Measurements from ENCODE around the gene PLEKHA8. TPM values are rescaled to one million over a fixed set of nuclear protein-coding genes. Genes with fewer than 3 reads are reported as not detected.
A peak's percentile ranks its signal among the peaks of the same experiment; 100 is the strongest.

Gene PLEKHA8
- total and polyA plus RNA-seq, 10 of the 15 experiments (the other 5 are each of a cell fraction or from before 2014, with no cell fraction given) = 1.1 to 13.2 (median 5.7) TPM

DNA sequence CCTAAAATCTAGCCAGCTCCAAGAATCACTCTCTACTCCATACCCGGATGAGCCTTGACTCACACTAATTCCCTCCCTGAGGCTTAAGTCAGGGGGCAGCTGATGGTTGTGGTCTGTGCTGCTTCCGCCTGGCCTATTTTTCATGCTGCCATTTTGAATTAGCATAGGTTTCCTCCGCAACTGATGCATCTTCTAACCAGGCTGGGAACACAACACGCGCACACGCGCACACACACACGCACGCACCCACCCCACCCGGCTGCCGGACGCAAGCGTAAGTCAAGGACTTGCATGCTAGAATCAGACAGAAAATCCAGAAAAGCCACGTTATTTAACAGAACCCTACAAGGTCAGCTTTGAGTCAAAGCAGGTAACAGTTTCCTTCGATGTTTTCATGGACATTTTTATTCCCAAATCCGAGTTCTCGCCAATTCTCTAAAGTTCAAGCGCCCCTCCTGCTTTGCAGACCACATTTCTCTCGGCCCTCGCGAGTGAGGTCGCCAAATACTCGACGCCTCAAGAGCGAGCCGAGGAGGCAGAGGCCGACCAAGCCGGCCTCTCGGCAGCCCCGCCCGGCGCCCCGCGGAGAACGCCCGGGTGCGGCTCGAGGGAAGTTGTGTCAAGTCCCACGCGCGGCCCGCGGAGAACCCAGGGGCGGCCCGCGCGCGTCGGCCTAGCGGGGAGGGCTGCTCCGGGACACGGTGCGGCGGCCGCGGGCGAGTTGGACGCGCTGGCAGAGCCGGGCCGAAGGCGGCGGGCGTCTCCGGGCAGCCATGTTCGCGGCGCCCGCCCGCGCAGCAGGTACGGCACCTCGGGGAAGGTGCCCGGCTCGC is 39.6 kb upstream of the PLEKHA8 start (continued):
- peak; percentile 52; the same call in 1 of the 2 replicates for TF ChIP-seq SMARCA5 (IDR thresholded peaks at IDR 0.05)
- no peak for TF ChIP-seq JUNB (IDR thresholded peaks at IDR 0.05)
- TF ChIP-seq FOXM1 (IDR thresholded peaks at IDR 0.05; ENCODE audit: low read depth, low read length) = no peak
- TF ChIP-seq IKZF2 (IDR thresholded peaks at IDR 0.05) = 0 out of 4 replicates have a peak, but pooled peaks of 1 of the 2 experiments have one; percentile 8
- TF ChIP-seq, protein P1, sequence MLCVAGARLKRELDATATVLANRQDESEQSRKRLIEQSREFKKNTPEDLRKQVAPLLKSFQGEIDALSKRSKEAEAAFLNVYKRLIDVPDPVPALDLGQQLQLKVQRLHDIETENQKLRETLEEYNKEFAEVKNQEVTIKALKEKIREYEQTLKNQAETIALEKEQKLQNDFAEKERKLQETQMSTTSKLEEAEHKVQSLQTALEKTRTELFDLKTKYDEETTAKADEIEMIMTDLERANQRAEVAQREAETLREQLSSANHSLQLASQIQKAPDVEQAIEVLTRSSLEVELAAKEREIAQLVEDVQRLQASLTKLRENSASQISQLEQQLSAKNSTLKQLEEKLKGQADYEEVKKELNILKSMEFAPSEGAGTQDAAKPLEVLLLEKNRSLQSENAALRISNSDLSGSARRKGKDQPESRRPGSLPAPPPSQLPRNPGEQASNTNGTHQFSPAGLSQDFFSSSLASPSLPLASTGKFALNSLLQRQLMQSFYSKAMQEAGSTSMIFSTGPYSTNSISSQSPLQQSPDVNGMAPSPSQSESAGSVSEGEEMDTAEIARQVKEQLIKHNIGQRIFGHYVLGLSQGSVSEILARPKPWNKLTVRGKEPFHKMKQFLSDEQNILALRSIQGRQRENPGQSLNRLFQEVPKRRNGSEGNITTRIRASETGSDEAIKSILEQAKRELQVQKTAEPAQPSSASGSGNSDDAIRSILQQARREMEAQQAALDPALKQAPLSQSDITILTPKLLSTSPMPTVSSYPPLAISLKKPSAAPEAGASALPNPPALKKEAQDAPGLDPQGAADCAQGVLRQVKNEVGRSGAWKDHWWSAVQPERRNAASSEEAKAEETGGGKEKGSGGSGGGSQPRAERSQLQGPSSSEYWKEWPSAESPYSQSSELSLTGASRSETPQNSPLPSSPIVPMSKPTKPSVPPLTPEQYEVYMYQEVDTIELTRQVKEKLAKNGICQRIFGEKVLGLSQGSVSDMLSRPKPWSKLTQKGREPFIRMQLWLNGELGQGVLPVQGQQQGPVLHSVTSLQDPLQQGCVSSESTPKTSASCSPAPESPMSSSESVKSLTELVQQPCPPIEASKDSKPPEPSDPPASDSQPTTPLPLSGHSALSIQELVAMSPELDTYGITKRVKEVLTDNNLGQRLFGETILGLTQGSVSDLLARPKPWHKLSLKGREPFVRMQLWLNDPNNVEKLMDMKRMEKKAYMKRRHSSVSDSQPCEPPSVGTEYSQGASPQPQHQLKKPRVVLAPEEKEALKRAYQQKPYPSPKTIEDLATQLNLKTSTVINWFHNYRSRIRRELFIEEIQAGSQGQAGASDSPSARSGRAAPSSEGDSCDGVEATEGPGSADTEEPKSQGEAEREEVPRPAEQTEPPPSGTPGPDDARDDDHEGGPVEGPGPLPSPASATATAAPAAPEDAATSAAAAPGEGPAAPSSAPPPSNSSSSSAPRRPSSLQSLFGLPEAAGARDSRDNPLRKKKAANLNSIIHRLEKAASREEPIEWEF (IDR thresholded peaks at IDR 0.05; ENCODE audit: insufficient replicate concordance, low read depth, low read length) = no peak
- no peak for TF ChIP-seq CEBPB (IDR thresholded peaks at IDR 0.05; ENCODE audit: borderline replicate concordance in 1 of 2, low read depth in 2 of 2, low read length in 2 of 2)
- TF ChIP-seq, protein P2, sequence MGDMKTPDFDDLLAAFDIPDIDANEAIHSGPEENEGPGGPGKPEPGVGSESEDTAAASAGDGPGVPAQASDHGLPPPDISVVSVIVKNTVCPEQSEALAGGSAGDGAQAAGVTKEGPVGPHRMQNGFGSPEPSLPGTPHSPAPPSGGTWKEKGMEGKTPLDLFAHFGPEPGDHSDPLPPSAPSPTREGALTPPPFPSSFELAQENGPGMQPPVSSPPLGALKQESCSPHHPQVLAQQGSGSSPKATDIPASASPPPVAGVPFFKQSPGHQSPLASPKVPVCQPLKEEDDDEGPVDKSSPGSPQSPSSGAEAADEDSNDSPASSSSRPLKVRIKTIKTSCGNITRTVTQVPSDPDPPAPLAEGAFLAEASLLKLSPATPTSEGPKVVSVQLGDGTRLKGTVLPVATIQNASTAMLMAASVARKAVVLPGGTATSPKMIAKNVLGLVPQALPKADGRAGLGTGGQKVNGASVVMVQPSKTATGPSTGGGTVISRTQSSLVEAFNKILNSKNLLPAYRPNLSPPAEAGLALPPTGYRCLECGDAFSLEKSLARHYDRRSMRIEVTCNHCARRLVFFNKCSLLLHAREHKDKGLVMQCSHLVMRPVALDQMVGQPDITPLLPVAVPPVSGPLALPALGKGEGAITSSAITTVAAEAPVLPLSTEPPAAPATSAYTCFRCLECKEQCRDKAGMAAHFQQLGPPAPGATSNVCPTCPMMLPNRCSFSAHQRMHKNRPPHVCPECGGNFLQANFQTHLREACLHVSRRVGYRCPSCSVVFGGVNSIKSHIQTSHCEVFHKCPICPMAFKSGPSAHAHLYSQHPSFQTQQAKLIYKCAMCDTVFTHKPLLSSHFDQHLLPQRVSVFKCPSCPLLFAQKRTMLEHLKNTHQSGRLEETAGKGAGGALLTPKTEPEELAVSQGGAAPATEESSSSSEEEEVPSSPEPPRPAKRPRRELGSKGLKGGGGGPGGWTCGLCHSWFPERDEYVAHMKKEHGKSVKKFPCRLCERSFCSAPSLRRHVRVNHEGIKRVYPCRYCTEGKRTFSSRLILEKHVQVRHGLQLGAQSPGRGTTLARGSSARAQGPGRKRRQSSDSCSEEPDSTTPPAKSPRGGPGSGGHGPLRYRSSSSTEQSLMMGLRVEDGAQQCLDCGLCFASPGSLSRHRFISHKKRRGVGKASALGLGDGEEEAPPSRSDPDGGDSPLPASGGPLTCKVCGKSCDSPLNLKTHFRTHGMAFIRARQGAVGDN (IDR thresholded peaks at IDR 0.05) = peak; percentile 59
- TF ChIP-seq RAD21 (IDR thresholded peaks at IDR 0.05; ENCODE audit: insufficient read depth, low read depth, low read length) = no peak
- peak; percentile 48; the same call in 1 of the 2 replicates for TF ChIP-seq ATF7 (IDR thresholded peaks at IDR 0.05; ENCODE audit: low read depth)
- TF ChIP-seq TARDBP (IDR thresholded peaks at IDR 0.05; ENCODE audit: borderline replicate concordance) = peak; percentile 67; the same call in 1 of the 2 replicates
- peak; percentile 43; the same call in 1 of the 2 replicates for TF ChIP-seq CBFB (IDR thresholded peaks at IDR 0.05; ENCODE audit: low read depth)
- TF ChIP-seq CBX5 (IDR thresholded peaks at IDR 0.05; ENCODE audit: low read depth) = 0 out of 2 replicates have a peak, but pooled peaks have one; percentile 33
- TF ChIP-seq FOS (IDR thresholded peaks at IDR 0.05; ENCODE audit: borderline replicate concordance, extremely low read depth, insufficient read length) = no peak
- peak; percentile 37; the same call in 1 of the 2 replicates for TF ChIP-seq BACH1 (IDR thresholded peaks at IDR 0.05; ENCODE audit: borderline replicate concordance)
- no peak for TF ChIP-seq EED (IDR thresholded peaks at IDR 0.05; ENCODE audit: low read depth)
- no peak for TF ChIP-seq NFYB (IDR thresholded peaks at IDR 0.05; ENCODE audit: insufficient read depth, low read depth, low read length)
- TF ChIP-seq, protein P3, sequence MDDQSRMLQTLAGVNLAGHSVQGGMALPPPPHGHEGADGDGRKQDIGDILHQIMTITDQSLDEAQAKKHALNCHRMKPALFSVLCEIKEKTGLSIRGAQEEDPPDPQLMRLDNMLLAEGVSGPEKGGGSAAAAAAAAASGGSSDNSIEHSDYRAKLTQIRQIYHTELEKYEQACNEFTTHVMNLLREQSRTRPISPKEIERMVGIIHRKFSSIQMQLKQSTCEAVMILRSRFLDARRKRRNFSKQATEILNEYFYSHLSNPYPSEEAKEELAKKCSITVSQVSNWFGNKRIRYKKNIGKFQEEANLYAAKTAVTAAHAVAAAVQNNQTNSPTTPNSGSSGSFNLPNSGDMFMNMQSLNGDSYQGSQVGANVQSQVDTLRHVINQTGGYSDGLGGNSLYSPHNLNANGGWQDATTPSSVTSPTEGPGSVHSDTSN (IDR thresholded peaks at IDR 0.05; ENCODE audit: insufficient replicate concordance, low read depth, low read length) = peak; percentile 64
- TF ChIP-seq IKZF1 (conservative IDR thresholded peaks at IDR 0.05) = peak; percentile 66
- peak; percentile 33; the same call in 1 of the 2 replicates for TF ChIP-seq NRF1 (conservative IDR thresholded peaks at IDR 0.05; ENCODE audit: low read depth, low read length)
